Daoy (cell line): ENCODE measurements around the gene SPAG5. TPM values are rescaled to one million over a fixed set of nuclear protein-coding genes. Genes with fewer than 3 reads are reported as not detected.

Source experiments
- DNase-seq: peaks from one replicate; pipeline ENCODE4 v3.0.0-alpha.2; 2015; ENCODE audit warnings: low read depth
- total RNA-seq: library from RNA; depleted of rRNA; stranded (reverse); fragments of >200 nt; shearing (Covaris generic); gene quantifications from 2 replicates; pipeline ENCODE4 v1.2.3, GENCODE V29; 2014; rRNA removed

The SPAG5 gene
- total RNA-seq: 134 and 173 TPM in 2 replicates

- DNase-seq: peak; percentile 97
Measured at GRCh38 chr17:28598799-28599310, at the start of gene SPAG5. Gene SPAG5 (minus strand): TSS chr17:28599025. CDS start chr17:28598946, 79 bp downstream.

DNA sequence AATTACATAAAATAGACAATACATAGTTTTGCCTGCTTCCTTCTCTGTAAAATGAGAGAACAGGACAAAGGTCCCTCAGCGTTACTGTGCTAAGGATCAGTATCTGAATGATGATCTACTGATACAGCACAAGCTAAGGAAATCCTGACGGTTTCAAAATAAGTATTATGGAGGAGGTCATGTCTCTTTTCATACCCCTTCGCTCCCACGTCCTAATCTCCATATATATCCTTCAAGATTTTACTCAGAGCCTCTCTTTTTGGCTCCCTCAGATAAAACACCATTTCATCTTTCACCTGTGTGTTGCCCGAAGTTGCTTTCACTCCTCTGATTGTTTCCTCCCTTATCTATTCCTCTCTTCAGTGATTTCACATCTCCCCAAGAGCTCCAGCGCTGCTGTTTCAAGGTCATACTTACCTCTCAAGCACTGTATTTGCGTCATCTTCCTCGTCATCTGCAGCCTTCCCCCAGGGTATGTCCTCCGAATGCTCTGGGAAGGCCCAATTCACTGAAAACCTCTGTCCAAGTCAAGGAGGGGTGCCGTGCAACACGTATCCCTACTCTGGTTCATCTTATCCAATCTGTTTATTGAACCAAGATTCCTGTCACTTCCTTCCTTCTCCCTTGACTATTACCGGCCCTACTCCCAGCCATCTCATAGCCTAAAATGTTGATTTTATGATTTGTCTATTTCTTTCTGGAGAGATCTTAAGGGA lies 47.4 kb upstream of the SPAG5 start:
- DNase-seq: no peak

- no peak for DNase-seq
Measured at GRCh38 chr17:28645576-28645939, 46.7 kb upstream of the SPAG5 start.

- DNase-seq: peak; percentile 99
Measured at GRCh38 chr17:28644787-28645575, 46.2 kb upstream of the SPAG5 start, which contains the start of gene BLTP2. Gene BLTP2 (minus strand): TSS chr17:28645158. CDS start chr17:28645056, 102 bp downstream.

DNA sequence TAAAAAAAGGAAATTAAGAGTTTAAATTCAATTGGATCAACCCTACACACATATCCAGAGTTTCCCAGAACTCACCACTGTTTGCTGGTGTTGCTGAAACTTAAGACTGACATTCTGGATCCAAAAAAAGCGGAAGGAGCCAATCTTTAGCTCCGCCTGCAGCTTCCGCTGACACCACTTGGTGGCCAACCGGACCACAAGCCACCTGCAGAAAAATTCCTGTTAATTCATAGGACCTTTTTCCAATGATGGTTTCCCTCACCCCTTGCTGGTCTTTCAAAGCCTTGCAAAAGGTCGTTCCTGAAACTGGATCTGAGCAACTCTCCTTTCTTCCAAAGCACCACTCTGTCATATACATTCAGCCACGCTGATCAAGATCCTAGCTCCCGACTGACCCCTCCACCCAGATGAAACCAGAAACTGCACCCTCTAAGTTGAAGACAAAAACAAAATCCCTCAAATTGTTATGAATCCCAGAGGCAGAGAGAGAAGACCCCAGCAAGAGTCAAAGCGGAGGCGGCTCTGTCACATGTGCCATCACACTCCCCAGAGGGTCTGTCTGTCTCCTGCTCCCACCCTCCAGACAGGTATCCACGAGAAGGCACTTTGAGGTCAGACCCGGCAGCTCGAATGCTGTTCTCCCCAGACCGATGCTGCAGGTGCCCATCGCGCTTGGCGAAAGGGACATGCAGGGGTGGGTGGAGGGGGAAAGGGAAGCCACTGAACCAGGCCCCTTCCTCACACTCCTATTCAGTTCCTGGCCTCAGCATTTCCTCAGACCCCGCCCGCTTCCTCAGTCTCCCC lies 45.4 kb upstream of the SPAG5 start:
- DNase-seq: peak; percentile 65

DNA sequence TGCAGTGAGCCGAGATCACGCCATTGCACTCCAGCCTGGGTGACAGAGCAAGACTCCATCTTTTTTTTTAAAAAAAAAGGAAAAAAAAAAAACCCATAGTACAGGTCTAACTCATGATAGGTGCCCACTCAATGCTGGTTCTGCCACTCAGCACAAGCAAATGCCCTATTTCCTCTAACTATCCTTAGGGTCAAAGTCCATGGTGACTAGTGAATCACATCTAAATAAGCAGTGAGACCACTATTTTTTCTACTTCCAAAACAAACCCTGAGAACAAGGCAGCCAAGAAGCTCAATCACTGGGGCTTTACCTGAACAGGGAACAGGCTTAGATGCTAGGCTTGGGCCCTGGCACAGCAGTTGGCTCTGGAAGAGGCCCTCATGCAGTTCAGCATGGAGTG lies 42.8 kb upstream of the SPAG5 start:
- no peak for DNase-seq

- DNase-seq: no peak
Measured at GRCh38 chr17:28635506-28635905, 36.7 kb upstream of the SPAG5 start.

DNA sequence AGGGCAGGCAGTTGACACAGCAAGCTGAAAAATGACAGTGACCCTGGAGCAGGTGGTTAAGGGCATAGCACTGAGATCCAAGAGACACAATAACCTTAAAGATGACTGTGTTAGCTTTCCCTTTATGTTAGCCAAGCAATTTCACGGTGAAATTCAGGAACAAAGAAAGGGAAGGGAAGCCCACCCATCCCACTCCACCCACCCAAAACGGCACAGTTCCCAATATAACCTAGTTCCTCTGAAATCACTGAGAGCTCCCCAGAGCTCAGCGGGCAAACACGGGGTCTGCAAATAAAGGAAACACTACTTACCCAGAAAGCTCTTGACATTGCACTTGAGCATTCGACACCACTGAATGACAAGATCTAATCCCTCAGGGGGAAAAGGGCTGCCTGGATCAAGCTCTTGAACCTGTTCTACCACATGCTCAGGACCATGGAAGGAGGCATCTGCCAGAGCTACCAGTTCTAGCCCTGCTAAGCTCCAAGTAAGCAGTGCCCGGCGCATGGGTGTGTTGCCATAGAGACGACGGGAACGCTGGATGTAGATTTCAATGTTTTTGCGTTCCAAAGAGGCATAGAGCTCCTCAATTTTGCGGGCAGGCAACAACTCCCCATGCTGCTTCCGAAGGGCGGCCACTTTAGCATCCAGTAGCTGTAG lies 35.5 kb upstream of the SPAG5 start:
- DNase-seq: no peak

DNA sequence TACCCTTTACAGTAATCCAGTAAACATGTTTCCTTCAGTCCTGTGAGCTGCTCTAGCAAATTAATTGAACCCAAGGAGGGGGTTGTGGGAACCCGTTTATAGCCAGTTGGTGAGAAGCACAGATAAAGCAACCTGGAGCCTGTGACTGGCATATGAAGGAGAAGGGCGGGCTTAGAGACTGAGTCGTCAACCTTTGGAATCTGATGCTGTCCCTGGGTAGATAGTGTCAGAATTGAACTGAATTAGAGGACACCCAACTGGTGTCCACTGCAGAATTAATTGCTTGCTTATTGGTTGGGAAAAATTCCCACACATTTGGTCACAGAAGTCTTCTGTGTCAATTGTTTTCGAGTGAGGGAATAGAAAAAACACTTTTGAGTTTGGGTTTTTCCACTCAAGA lies 28.0 kb upstream of the SPAG5 start:
- no peak for DNase-seq

DNA sequence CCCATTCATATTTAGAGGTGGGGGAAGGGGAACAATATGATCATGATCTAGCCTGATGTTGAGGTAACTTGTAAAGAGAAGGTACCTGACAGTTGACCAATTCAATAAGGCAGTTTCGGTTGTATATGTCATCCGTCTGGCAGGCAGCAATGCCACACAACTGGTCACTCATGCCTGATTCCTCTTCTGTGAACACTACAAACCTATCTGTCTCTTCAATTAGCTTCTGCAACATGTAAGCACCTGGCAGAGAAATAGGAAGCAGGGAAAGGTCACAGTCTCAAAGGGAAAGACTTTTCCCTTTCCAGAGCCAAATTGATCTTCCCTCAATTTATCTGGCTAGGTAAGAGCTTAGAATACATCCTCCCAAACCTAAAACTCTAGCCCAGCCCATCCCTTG lies 25.3 kb upstream of the SPAG5 start:
- DNase-seq: no peak

DNA sequence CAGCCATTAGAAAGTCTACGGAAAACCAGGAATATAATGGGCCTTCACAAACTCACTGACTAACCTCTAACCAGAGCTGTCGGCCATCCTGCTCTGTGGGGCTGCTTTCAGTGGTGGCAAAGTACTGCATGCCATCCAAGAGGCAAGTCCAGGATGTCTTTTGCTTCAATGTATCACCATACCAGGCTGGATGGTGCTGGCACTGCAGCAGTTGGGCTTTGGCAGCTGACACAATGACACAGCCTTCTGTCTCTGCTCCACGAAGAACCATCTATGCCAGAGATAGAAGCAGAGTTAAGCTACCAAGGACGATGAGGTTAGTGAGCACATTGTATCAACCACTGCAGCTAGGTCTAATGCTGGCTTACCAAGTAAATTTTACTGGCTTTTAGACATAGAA lies 24.9 kb upstream of the SPAG5 start:
- DNase-seq: no peak

GRCh38 chr17:28622186-28622585 lies 23.4 kb upstream of the SPAG5 start:
- DNase-seq: no peak

DNA sequence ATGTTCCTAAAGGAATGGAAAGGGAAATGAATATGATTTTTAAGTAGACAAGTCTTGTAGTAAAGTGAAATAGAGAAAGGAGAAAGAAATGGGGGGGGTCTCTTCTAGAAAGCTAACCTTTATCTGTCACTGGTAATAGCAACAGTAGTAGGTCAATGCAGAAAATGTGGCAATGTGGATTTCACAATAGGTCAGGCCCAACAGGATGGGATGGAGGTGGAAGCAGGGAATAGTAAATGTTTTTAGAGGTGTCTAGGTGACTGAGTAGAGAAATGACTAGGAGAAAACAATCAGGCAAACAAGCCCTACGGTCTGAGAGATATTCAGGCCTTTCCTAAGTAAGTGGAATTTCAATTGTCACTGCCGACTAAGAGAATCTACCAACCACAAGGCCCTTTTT lies 21.2 kb upstream of the SPAG5 start:
- no peak for DNase-seq

- no peak for DNase-seq
Measured at GRCh38 chr17:28618464-28618863, 19.6 kb upstream of the SPAG5 start.

DNA sequence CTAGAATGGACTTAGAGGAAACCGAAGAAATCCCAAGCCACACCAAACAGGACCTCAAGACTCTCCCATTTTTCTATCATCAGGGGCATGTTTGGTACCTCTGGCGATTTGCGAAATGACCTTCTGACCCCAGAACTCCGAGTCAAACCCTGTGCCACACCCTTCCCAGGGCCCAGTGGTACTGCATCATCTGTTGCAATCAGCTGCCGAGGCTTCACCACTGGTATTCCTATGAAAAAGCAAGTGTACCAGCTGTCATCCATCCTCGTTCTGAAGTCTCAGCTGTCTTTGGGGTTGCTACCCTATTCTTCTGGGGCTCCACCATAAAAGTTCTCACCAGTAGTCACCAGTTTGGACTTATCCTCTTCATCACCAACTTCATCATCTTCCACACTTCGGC lies 17.5 kb upstream of the SPAG5 start:
- DNase-seq: no peak

DNA sequence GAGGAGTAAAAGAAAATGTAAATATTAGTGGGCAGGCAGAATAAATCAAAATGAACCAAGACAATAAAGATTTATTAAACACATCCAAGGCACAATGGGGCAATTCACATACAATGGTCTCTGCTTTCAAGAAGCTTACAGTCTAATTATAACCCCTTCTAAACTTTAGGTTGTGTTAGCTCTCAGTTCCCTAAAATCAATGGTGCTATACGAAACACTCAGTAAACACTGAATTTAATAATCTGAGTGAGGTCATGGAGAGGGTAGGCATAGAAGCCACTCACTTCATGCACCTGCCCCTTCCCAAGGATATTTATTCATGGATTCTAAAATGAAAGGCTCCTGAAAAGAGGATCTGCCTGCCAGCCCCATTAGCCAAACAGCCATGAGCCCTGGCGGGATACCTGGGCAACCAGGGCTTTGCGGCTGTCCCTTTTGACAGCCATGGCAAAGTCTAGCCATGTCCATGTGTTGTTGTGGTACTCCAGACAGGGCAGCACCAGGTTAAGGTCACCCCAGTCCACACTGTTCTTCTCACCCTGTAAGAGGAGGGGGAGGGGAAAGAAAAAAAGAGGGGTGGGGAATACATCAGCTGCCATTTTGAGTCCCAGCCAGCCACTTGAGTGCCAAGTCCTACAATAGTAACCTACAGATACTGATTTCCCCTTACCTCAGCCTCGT lies 16.6 kb upstream of the SPAG5 start:
- no peak for DNase-seq

- no peak for DNase-seq
Measured at GRCh38 chr17:28613931-28614381, 15.1 kb upstream of the SPAG5 start, which contains the start of gene RSKR. Gene RSKR (minus strand): TSS chr17:28614185. CDS start chr17:28614161, 24 bp downstream.

GRCh38 chr17:28612936-28613872 lies 14.4 kb upstream of the SPAG5 start:
- DNase-seq: peak; percentile 17

GRCh38 chr17:28612531-28612930 lies 13.7 kb upstream of the SPAG5 start:
- no peak for DNase-seq

- no peak for DNase-seq
Measured at GRCh38 chr17:28610376-28610775, 11.6 kb upstream of the SPAG5 start.
